ENCODE measurements around the gene NKD1.

NKD1 gene

GRCh38 chr16:50645563-50646220, 97.5 kb downstream of the NKD1 start:
- no peak for DNase-seq (ENCODE audit: low read depth in 3 of 3)

- no peak for DNase-seq (ENCODE audit: low read depth in 3 of 3)
These were observed 98.1 kb downstream of the NKD1 start for GRCh38 chr16:50646345-50646744.

GRCh38 chr16:50651835-50652438, 103.7 kb downstream of the NKD1 start:
- no peak for DNase-seq (ENCODE audit: low read depth in 3 of 3)

- DNase-seq (ENCODE audit: low read depth in 3 of 3): no peak
These were observed 104.7 kb downstream of the NKD1 start for GRCh38 chr16:50652836-50653425.

GRCh38 chr16:50653633-50654519, 105.7 kb downstream of the NKD1 start:
- DNase-seq (ENCODE audit: low read depth in 3 of 3): no peak

- no peak for DNase-seq (ENCODE audit: low read depth in 3 of 3)
These were observed 107.4 kb downstream of the NKD1 start for GRCh38 chr16:50655558-50656055.

- DNase-seq (ENCODE audit: low read depth in 3 of 3): no peak
These were observed 109.0 kb downstream of the NKD1 start for GRCh38 chr16:50657241-50657640.

GRCh38 chr16:50659806-50660205, 111.6 kb downstream of the NKD1 start:
- DNase-seq (ENCODE audit: low read depth in 3 of 3): no peak

- DNase-seq (ENCODE audit: low read depth in 3 of 3): no peak
These were observed 114.2 kb downstream of the NKD1 start for GRCh38 chr16:50662306-50662940.

GRCh38 chr16:50664270-50664669, 116.1 kb downstream of the NKD1 start:
- no peak for DNase-seq (ENCODE audit: low read depth in 3 of 3)

- DNase-seq (ENCODE audit: low read depth in 3 of 3): peak; percentile 64 to 79 (median 75)
These were observed 117.1 kb downstream of the NKD1 start for GRCh38 chr16:50665128-50665878.

- peak in 1 of 3 experiments; percentile 32 for DNase-seq (ENCODE audit: low read depth in 3 of 3)
These were observed 118.7 kb downstream of the NKD1 start for GRCh38 chr16:50666658-50667496.

GRCh38 chr16:50667497-50668367, 119.5 kb downstream of the NKD1 start:
- DNase-seq (ENCODE audit: low read depth in 3 of 3): no peak

GRCh38 chr16:50668368-50669008, 120.3 kb downstream of the NKD1 start:
- no peak for DNase-seq (ENCODE audit: low read depth in 3 of 3)

GRCh38 chr16:50669741-50670140, 121.5 kb downstream of the NKD1 start:
- no peak for DNase-seq (ENCODE audit: low read depth in 3 of 3)

- DNase-seq (ENCODE audit: low read depth in 3 of 3): no peak
These were observed 122.3 kb downstream of the NKD1 start for GRCh38 chr16:50670476-50670875.

GRCh38 chr16:50671644-50672260, 123.6 kb downstream of the NKD1 start:
- peak in 1 of 3 experiments; percentile 26 for DNase-seq (ENCODE audit: low read depth in 3 of 3)

All from stimulated activated CD4-positive, alpha-beta T cell treated with anti-CD3 and anti-CD28 coated beads, TNF-alpha, amount 100 ng/mL, for 4 hours (primary cell).